Activated CD4-positive, CD25-positive, alpha-beta regulatory T cell treated with anti-CD3 and anti-CD28 coated beads, Interleukin-2, amount 50 U/mL, for 16 hours (primary cell): ENCODE results near the gene PLIN5.

ENCODE experiments used
- DNase-seq: peaks from one replicate; pipeline ENCODE4 v3.0.0-alpha.2; 2020; ENCODE audit warnings: low read depth, low spot score

Gene PLIN5

GRCh38 chr19:4534836-4535658 lies at the start of gene PLIN5:
TSS of gene PLIN5 (minus strand) at chr19:4535224. CDS start at chr19:4534074, 1,150 bp downstream.
- no peak for DNase-seq

GRCh38 chr19:4583961-4584669 lies 49.1 kb upstream of the PLIN5 start:
- no peak for DNase-seq

- DNase-seq: no peak
Measured at GRCh38 chr19:4582980-4583842, 48.2 kb upstream of the PLIN5 start.

- no peak for DNase-seq
Measured at GRCh38 chr19:4581666-4582553, 46.9 kb upstream of the PLIN5 start.

- no peak for DNase-seq
Measured at GRCh38 chr19:4580961-4581665, 46.1 kb upstream of the PLIN5 start.

- DNase-seq: no peak
Measured at GRCh38 chr19:4580021-4580901, 45.2 kb upstream of the PLIN5 start.

GRCh38 chr19:4579389-4579788 lies 44.4 kb upstream of the PLIN5 start:
- DNase-seq: no peak

GRCh38 chr19:4578552-4579248 lies 43.7 kb upstream of the PLIN5 start:
- no peak for DNase-seq

- DNase-seq: no peak
Measured at GRCh38 chr19:4577020-4577782, 42.2 kb upstream of the PLIN5 start.

GRCh38 chr19:4576016-4576933 lies 41.3 kb upstream of the PLIN5 start:
- peak; percentile 39 for DNase-seq

GRCh38 chr19:4575267-4576015 lies 40.4 kb upstream of the PLIN5 start:
- no peak for DNase-seq

GRCh38 chr19:4573682-4574081 lies 38.7 kb upstream of the PLIN5 start:
- DNase-seq: no peak

- DNase-seq: no peak
Measured at GRCh38 chr19:4571305-4571917, 36.4 kb upstream of the PLIN5 start.

GRCh38 chr19:4570916-4571304 lies 35.9 kb upstream of the PLIN5 start:
- no peak for DNase-seq

GRCh38 chr19:4570402-4570801 lies 35.4 kb upstream of the PLIN5 start:
- DNase-seq: no peak

GRCh38 chr19:4568886-4569285 lies 33.9 kb upstream of the PLIN5 start:
- no peak for DNase-seq
